Tibial artery (tissue), 4 donors: ENCODE data around the gene C1QTNF3.

ENCODE experiments used
- DNase-seq, 2 donors: peaks; one replicate each; pipeline ENCODE4 v3.0.0-alpha.2; 2019
- H3K27ac ChIP-seq, 2 donors: fragments of 200-600 bp; sonication (generic) in 1 of 2; 1 replicate in 1 of 2; 2 replicates in 1 of 2; pipeline ENCODE4 v1.5.1; 2018 to 2019; ENCODE audit warnings: mild to moderate bottlenecking in 1 of 2
- H3K27me3 ChIP-seq, 2 donors: fragments of 200-600 bp; sonication (generic) in 1 of 2; one replicate each; pipeline versions ENCODE4 v1.5.1 to v1.6.0; 2016 to 2019
- H3K36me3 ChIP-seq, 3 donors: fragments of 200-600 bp; sonication (generic) in 2 of 3; one replicate each; pipeline ENCODE4 v1.5.1; 2016 to 2019; ENCODE audit warnings: mild to moderate bottlenecking in 2 of 3
- H3K4me1 ChIP-seq, 4 donors: fragments of 200-600 bp; sonication (generic) in 2 of 4; 1 replicate in 3 of 4; 2 replicates in 1 of 4; pipeline ENCODE4 v1.5.1; 2016 to 2019
- H3K4me3 ChIP-seq, 2 donors: fragments of 200-600 bp; sonication (generic) in 1 of 2; 1 replicate in 1 of 2; 2 replicates in 1 of 2; pipeline ENCODE4 v1.5.1; 2018 to 2019; ENCODE audit warnings: mild to moderate bottlenecking in 2 of 2
- H3K9me3 ChIP-seq, 3 donors: fragments of 200-600 bp; sonication (generic) in 1 of 3; one replicate each; pipeline ENCODE4 v1.5.1; 2016 to 2019
- CTCF ChIP-seq, 2 experiments: fragments of 200-600 bp in 1 of 2; fragments of 450-650 bp in 1 of 2; IDR thresholded peaks; one replicate each; pipeline ENCODE4 v1.5.1; 2017 to 2019; ENCODE audit warnings: antibody characterized with exemption in 2 of 2, mild to moderate bottlenecking in 1 of 2, moderate library complexity in 1 of 2
- intact Hi-C: fragments of 100-400 bp; cut with DNase I; formaldehyde crosslinking; loops from one replicate; pipeline ENCODE4 v1.15.0; 2023; ENCODE audit warnings: low total_unique reads

C1QTNF3 gene

DNA sequence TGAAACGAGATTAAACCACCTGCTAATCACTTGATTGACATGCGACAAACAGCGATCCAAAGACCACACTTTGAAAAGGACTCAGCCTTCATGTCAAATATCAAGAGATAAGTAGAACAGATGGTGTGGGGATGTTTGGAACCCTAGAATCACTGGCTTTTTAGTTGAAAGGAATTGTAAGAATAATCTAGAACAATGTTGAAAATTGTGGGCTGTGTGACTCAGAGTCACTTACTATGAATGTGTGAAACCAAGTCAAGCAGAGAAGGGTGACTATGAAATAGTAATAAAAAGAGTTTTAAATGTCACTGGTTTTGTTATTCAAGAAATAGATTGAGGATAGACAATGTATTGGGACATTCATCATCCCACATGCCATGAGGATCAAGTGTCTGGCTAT, 14.1 kb upstream of the C1QTNF3 start:
- Histone ChIP-seq H3K9me3 (no peaks in the 10 kb centered on the region), H3K27ac (no peak overlapping the region), H3K27me3 (no peaks in the 10 kb centered on the region), H3K4me3 (no peak overlapping the region), H3K36me3 (no peaks in the 10 kb centered on the region), H3K4me1 (peaks cover 0 to 20% (median 2%) of the 10 kb centered on the region in 4 donors)
- DNase-seq = no peak
- intact Hi-C loops = no loop called here
- TF ChIP-seq CTCF (IDR thresholded peaks at IDR 0.05) = no peak

GRCh38 chr5:34055667-34056066, 12.7 kb upstream of the C1QTNF3 start:
- Histone ChIP-seq H3K4me1 (peaks cover 0 to 20% (median 2%) of the 10 kb centered on the region in 4 donors), H3K36me3 (peaks cover 0 to 4% (median 0%) of the 10 kb centered on the region in 3 donors), H3K27ac (no peak overlapping the region), H3K4me3 (no peak overlapping the region), H3K27me3 (no peaks in the 10 kb centered on the region), H3K9me3 (no peaks in the 10 kb centered on the region)
- no peak for TF ChIP-seq CTCF (IDR thresholded peaks at IDR 0.05)
- intact Hi-C loops = no loop called here
- DNase-seq = no peak

GRCh38 chr5:34054400-34054729, 11.4 kb upstream of the C1QTNF3 start:
- no peak for TF ChIP-seq CTCF (IDR thresholded peaks at IDR 0.05)
- Histone ChIP-seq H3K36me3 (peaks cover 0 to 4% (median 0%) of the 10 kb centered on the region in 3 donors), H3K27me3 (no peaks in the 10 kb centered on the region), H3K27ac (no peak overlapping the region), H3K9me3 (no peaks in the 10 kb centered on the region), H3K4me3 (no peak overlapping the region), H3K4me1 (peaks cover 0 to 20% (median 2%) of the 10 kb centered on the region in 4 donors)
- intact Hi-C loops = no loop called here
- no peak for DNase-seq

DNA sequence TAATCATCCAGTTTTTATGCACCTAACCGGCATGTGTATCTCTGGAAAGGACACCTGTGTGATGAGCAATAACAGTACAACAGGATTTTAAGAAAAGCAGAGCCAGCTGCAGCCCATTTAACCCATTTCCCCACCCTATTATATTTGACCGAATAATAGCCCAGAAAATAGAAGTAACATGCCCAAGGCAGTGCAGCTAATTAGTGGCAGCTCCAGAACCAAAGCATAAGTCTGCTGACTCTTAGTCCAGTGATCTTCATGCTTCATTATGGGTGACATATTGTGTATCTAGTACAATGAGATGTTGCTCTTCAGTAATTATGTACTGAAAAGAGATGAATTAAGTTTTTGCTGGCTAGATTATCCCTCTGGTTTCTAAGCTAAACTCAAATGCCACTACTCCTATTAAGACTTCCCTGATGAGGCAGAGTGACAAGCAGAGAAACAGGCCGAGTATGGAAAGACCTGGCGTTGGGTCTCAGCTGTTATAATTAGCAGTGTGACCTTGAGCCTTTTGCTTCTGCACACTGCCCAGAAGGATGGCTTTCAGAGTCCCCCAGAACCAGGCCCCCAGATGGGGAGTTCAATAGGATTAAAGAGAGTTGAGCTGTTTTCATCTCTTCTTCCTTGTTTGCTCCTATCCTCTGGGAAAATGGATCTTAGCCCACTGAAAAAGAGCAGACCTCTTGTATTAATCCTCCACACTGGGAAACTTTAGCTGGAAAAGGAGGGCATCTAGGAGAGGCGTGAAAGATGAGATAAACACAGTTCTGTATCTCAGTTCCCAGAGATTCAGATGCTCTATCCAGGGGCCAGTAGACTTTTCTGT, 10.8 kb upstream of the C1QTNF3 start:
- H3K4me3 ChIP-seq = no peak overlapping the region
- peaks cover 0 to 4% (median 0%) of the 10 kb centered on the region in 3 donors for H3K36me3 ChIP-seq
- no peak for TF ChIP-seq CTCF (IDR thresholded peaks at IDR 0.05)
- no peak for DNase-seq
- intact Hi-C loops = no loop called here
- no peaks in the 10 kb centered on the region for H3K27me3 ChIP-seq
- H3K9me3 ChIP-seq = no peaks in the 10 kb centered on the region
- H3K27ac ChIP-seq = peak overlapping the region in 1 of 2 donors; percentile 10
- H3K4me1 ChIP-seq = peaks cover 0 to 20% (median 2%) of the 10 kb centered on the region in 4 donors

DNA sequence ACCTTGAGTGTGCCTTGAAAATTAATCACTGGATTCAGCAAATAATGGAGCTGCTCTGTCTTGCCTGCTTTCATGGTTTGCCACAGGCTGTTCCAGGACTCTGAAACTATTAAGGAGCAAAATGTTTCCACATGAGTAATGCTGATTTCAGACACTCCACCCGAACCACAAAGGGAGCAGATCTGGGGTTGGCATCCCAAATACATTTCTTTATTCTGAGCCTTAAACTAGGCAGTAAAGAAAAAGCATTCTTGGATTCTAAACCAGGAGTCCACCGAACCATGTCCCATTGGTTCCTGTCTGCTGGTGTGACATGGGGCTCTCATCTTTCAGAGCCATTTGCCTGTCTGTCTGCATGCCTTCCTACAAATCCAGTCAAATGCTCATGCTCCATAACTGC, 10.1 kb upstream of the C1QTNF3 start:
- DNase-seq = no peak
- Histone ChIP-seq H3K4me3 (no peak overlapping the region), H3K27ac (peak overlapping the region; percentile 10 to 32), H3K27me3 (no peaks in the 10 kb centered on the region), H3K4me1 (peaks cover 0 to 20% (median 2%) of the 10 kb centered on the region in 4 donors), H3K36me3 (peaks cover 0 to 4% (median 0%) of the 10 kb centered on the region in 3 donors), H3K9me3 (no peaks in the 10 kb centered on the region)
- TF ChIP-seq CTCF (IDR thresholded peaks at IDR 0.05) = no peak
- intact Hi-C loops = no loop called here
